Spleen (tissue), 7 donors: ENCODE data around the gene SNCG.

ENCODE experiments used
- POLR2AphosphoS5 ChIP-seq, 3 donors: sonication (generic); formaldehyde crosslinking; IDR thresholded peaks; one replicate each; pipeline ENCODE4 v1.5.1; 2017; ENCODE audit warnings: antibody characterized with exemption in 3 of 3
- TF ChIP-seq, protein P1 (sequence below), 11 experiments: fragments of 200-600 bp in 7 of 11; fragments of 450-650 bp in 4 of 11; sonication (generic) in 4 of 11; IDR thresholded peaks in 8 of 11; conservative IDR thresholded peaks in 3 of 11; 1 replicate in 7 of 11; 2 replicates in 4 of 11; pipeline versions ENCODE4 v1.4.0 to v1.8.0; 2016 to 2021; ENCODE audit warnings: antibody characterized with exemption in 11 of 11, inconsistent platforms in 4 of 11, mild to moderate bottlenecking in 1 of 11
- donor health status: DM: no; HTN: no; CAD: no; lungs with moderate emphysema.
- donor health status: DM: no; HTN: no; CAD: no.
- donor health status: DM: no; HTN: no; CAD: no.

DNA sequence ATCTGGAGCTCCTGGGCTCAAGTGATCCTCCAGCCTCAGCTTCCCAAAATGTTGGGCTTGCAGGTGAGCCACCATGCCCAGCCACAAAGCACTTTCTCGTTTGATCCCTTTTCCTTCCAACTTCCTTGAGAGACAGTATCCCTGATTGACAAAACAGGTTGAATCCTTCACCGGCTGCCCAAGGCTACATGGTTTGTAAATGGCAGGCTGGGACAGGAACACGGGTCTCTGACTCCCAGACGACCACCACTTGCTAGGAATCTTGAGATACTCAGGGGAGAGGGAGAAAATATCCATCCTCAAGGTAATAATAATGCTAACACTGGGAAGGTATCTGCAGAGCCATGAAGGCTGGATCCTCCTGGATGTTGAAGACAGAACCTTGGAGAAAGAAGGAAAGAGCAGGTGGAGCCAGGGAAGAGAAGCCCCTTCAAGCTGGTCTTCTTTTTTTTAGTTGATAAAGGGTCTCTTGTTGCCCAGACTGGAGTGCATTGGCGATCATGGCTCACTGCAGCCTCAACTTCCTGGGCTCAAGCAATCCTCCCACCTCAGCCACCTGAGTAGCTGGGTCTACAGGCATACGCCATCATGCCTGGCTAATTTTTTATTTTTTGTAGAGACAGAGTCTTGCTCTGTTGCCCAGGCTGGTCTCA lies 20.8 kb upstream of the SNCG start:
- TF ChIP-seq, protein P1, sequence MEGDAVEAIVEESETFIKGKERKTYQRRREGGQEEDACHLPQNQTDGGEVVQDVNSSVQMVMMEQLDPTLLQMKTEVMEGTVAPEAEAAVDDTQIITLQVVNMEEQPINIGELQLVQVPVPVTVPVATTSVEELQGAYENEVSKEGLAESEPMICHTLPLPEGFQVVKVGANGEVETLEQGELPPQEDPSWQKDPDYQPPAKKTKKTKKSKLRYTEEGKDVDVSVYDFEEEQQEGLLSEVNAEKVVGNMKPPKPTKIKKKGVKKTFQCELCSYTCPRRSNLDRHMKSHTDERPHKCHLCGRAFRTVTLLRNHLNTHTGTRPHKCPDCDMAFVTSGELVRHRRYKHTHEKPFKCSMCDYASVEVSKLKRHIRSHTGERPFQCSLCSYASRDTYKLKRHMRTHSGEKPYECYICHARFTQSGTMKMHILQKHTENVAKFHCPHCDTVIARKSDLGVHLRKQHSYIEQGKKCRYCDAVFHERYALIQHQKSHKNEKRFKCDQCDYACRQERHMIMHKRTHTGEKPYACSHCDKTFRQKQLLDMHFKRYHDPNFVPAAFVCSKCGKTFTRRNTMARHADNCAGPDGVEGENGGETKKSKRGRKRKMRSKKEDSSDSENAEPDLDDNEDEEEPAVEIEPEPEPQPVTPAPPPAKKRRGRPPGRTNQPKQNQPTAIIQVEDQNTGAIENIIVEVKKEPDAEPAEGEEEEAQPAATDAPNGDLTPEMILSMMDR (IDR thresholded peaks at IDR 0.05 in 8 of 11, conservative IDR thresholded peaks at IDR 0.05 in 3 of 11), result no peak
- no peak for TF ChIP-seq POLR2AphosphoS5 (IDR thresholded peaks at IDR 0.05)
